Measurements from ENCODE around the gene RAB40B.

- TF ChIP-seq EZH2 (IDR thresholded peaks at IDR 0.05; ENCODE audit: borderline replicate concordance, low read depth, low read length, poor library complexity, severe bottlenecking): no peak
- TF ChIP-seq CTCF (conservative IDR thresholded peaks at IDR 0.05; ENCODE audit: low read depth, low read length): no peak
These were observed 88.8 kb downstream of the RAB40B start for GRCh38 chr17:82609655-82610054.
